Esophagus squamous epithelium (tissue), 4 donors: Measurements from ENCODE around the gene CCND1.

Experiments used
- CTCF ChIP-seq, 6 experiments: fragments of 450-650 bp in 4 of 6; fragments of 200-600 bp in 2 of 6; sonication (generic) in 2 of 6; IDR thresholded peaks; one replicate each; pipeline ENCODE4 v1.5.1; 2016 to 2019; ENCODE audit warnings: antibody characterized with exemption in 6 of 6, mild to moderate bottlenecking in 4 of 6, moderate library complexity in 4 of 6
- POLR2A ChIP-seq, 4 donors: fragments of 450-650 bp; IDR thresholded peaks; one replicate each; pipeline ENCODE4 v1.6.1; 2017; ENCODE audit warnings: antibody characterized with exemption in 4 of 4, mild to moderate bottlenecking in 4 of 4, moderate library complexity in 3 of 4

- TF ChIP-seq CTCF (IDR thresholded peaks at IDR 0.05): no peak
- TF ChIP-seq POLR2A (IDR thresholded peaks at IDR 0.05): no peak
Observed at GRCh38 chr11:69647761-69648497, 7.0 kb downstream of the CCND1 start.
